Hematopoietic multipotent progenitor cell treated with erythropoietin and hydrocortisone succinate and interleukin-3 and kit ligand, for 17 days (in vitro differentiated cells): ENCODE data around the gene MIGA1.
"Not testable (repeated sequence)": the region's sequence is repeated elsewhere in the genome, so short reads cannot be mapped to it uniquely, and the experiment has no call there.

Experiments used
- DNase-seq: peaks from one replicate; pipeline ENCODE4 v3.0.0-alpha.2; 2015; ENCODE audit warnings: low spot score

The MIGA1 gene

GRCh38 chr1:77779529-77780281 is at the start of gene MIGA1:
Gene MIGA1, plus strand, starts transcription at chr1:77779649. Its CDS starts 3,604 bp downstream, at chr1:77783253.
- peak; percentile 61 for DNase-seq

- no peak for DNase-seq
Measured at GRCh38 chr1:77732090-77732489, 47.4 kb upstream of the MIGA1 start.

- no peak for DNase-seq
Measured at GRCh38 chr1:77739235-77739634, 40.2 kb upstream of the MIGA1 start.

- no peak for DNase-seq
Measured at GRCh38 chr1:77741316-77741715, 38.1 kb upstream of the MIGA1 start.

GRCh38 chr1:77742011-77742555 is 37.4 kb upstream of the MIGA1 start:
- DNase-seq: no peak

GRCh38 chr1:77744576-77744975 is 34.9 kb upstream of the MIGA1 start:
- peak; percentile 60 for DNase-seq

- DNase-seq: not testable (repeated sequence)
Measured at GRCh38 chr1:77749489-77749888, 30.0 kb upstream of the MIGA1 start.

GRCh38 chr1:77756052-77756754 is 23.2 kb upstream of the MIGA1 start:
- peak; percentile 26 for DNase-seq

GRCh38 chr1:77757066-77757584 is 22.3 kb upstream of the MIGA1 start:
- DNase-seq: peak; percentile 11

- peak; percentile 22 for DNase-seq
Measured at GRCh38 chr1:77757603-77758002, 21.8 kb upstream of the MIGA1 start.

GRCh38 chr1:77759071-77760028 is 20.1 kb upstream of the MIGA1 start, which contains the start of gene USP33:
Gene USP33, minus strand, starts transcription at chr1:77759852. Its CDS starts 18,155 bp downstream, at chr1:77741697.
- DNase-seq: peak; percentile 90

- peak; percentile 22 for DNase-seq
Measured at GRCh38 chr1:77762072-77762476, 17.4 kb upstream of the MIGA1 start.

GRCh38 chr1:77768006-77768405 is 11.4 kb upstream of the MIGA1 start:
- DNase-seq: no peak

GRCh38 chr1:77776007-77776700 is 3.3 kb upstream of the MIGA1 start:
- DNase-seq: no peak

- DNase-seq: no peak
Measured at GRCh38 chr1:77781683-77782082, 2.2 kb downstream of the MIGA1 start.

- no peak for DNase-seq
Measured at GRCh38 chr1:77783141-77783540, 3.7 kb downstream of the MIGA1 start.

- DNase-seq: not testable (repeated sequence)
Measured at GRCh38 chr1:77786093-77786741, 6.8 kb downstream of the MIGA1 start.

- DNase-seq: no peak
Measured at GRCh38 chr1:77794550-77794949, 15.1 kb downstream of the MIGA1 start.

- DNase-seq: no peak
Measured at GRCh38 chr1:77796695-77797405, 17.4 kb downstream of the MIGA1 start.

GRCh38 chr1:77797991-77798390 is 18.5 kb downstream of the MIGA1 start:
- DNase-seq: no peak
